ENCODE data around the gene CLDN5. TPM values are rescaled to one million over a fixed set of nuclear protein-coding genes. Genes with fewer than 3 reads are reported as not detected.

The CLDN5 gene
- total and polyA plus RNA-seq, 2 of the 4 experiments (the other 2 are of a cell fraction), result 0.18 to 0.21 TPM

- Histone ChIP-seq H3K23ac (ENCODE audit: low read depth, low read length) (no peak overlapping the region), H4K91ac (ENCODE audit: insufficient read depth, low read depth, low read length) (no peak overlapping the region), H3K9me3 (ENCODE audit: control insufficient read depth, insufficient read depth, low read length) (no peaks in the 10 kb centered on the region), H3K9me1 (ENCODE audit: insufficient read depth, low read length) (no peaks in the 10 kb centered on the region), H3K4me2 (ENCODE audit: low read depth, low read length) (no peak overlapping the region), H2BK5ac (ENCODE audit: low read depth, low read length, poor library complexity, severe bottlenecking) (no peak overlapping the region), H2AK9ac (replicated peaks; ENCODE audit: low read depth, low read length, poor library complexity) (no peak overlapping the region), H2BK120ac (ENCODE audit: low read depth, low read length) (no peak overlapping the region), H3K27me3 (ENCODE audit: control insufficient read depth, insufficient read depth, low read length) (peaks cover 8% of the 10 kb centered on the region; the same call in 1 of the 2 replicates), H3K56ac (ENCODE audit: extremely low read depth, insufficient read depth, low read length) (no peak overlapping the region), H3K14ac (replicated peaks; ENCODE audit: low read depth, low read length) (no peak overlapping the region), H3K18ac (ENCODE audit: low read depth, low read length) (no peak overlapping the region), H3K4me1 (ENCODE audit: control insufficient read depth, insufficient read depth, low read length) (no peaks in the 10 kb centered on the region), H2BK15ac (ENCODE audit: low read depth, low read length) (no peak overlapping the region), H4K5ac (ENCODE audit: low read depth, low read length) (no peak overlapping the region), H2BK20ac (ENCODE audit: low read depth, low read length) (no peak overlapping the region), H3K27ac (ENCODE audit: insufficient read depth, low read length) (no peak overlapping the region), H4K20me1 (ENCODE audit: insufficient read depth, low read length) (no peaks in the 10 kb centered on the region), H3K36me3 (ENCODE audit: control insufficient read depth, insufficient read depth, low read length) (no peaks in the 10 kb centered on the region), H3K9ac (ENCODE audit: low read depth, low read length) (no peak overlapping the region), H3K4me3 (ENCODE audit: insufficient read depth, low read depth, low read length) (no peak overlapping the region), H4K8ac (ENCODE audit: low read depth in 2 of 2, low read length in 2 of 2) (no peak overlapping the region), H2AK5ac (ENCODE audit: low read depth, low read length) (no peak overlapping the region), H2AFZ (replicated peaks; ENCODE audit: low read length, poor library complexity) (no peak overlapping the region), H3K4ac (ENCODE audit: low read depth, low read length) (no peak overlapping the region), H3K79me1 (ENCODE audit: low read depth in 1 of 2, low read length in 2 of 2) (no peaks in the 10 kb centered on the region)
- intact Hi-C loops (cut with micrococcal nuclease), result no loop called here
- CTCF ChIA-PET, result no interaction called here
- no peak for TF ChIP-seq CHD1 (IDR thresholded peaks at IDR 0.05; ENCODE audit: low read depth, low read length)
- no peak for TF ChIP-seq RCOR1 (IDR thresholded peaks at IDR 0.05; ENCODE audit: insufficient replicate concordance, low read length)
- no peak for TF ChIP-seq CEBPB (IDR thresholded peaks at IDR 0.05; ENCODE audit: low read depth, low read length)
- TF ChIP-seq MXI1 (IDR thresholded peaks at IDR 0.05; ENCODE audit: borderline replicate concordance, low read depth, low read length), result no peak
- DNase-seq (no peak), ATAC-seq (ENCODE audit: low read depth) (no peak)
- POLR2A ChIA-PET (ENCODE audit: unreplicated experiment), result no interaction called here
- in situ Hi-C loops (cut with MboI; ENCODE audit: low sequenced_read_pairs), result no loop called here
- dilution Hi-C loops (cut with HindIII; ENCODE audit: low sequenced_read_pairs, unreplicated experiment), result no loop called here
- BruUV-seq (replicated peaks), result no TSS peak
- no CpG with 5 or more reads among the region's 8 CpGs for WGBS, 2 experiments (ENCODE audit: extremely low coverage in 2 of 2, insufficient read length in 1 of 2)
Observed at GRCh38 chr22:19547620-19548019, 23.4 kb upstream of the CLDN5 start.
